Tracheal epithelial cell (primary cell): ENCODE measurements around the gene IL17C. TPM values are rescaled to one million over a fixed set of nuclear protein-coding genes. Genes with fewer than 3 reads are reported as not detected.

ENCODE experiments used
- total RNA-seq: library from RNA; depleted of rRNA; stranded (reverse); fragments of >200 nt; gene quantifications from 2 replicates; pipeline ENCODE4 v1.2.1, GENCODE V29; 2014

Gene IL17C
- total RNA-seq = 2.2 TPM in 1 of 2 replicates, not detected in the other

GRCh38 chr16:88638323-88639230 lies at the start of gene IL17C:
Gene IL17C, plus strand, starts transcription at chr16:88638572. Its CDS starts 70 bp downstream, at chr16:88638642.

GRCh38 chr16:88650749-88651275 lies 12.4 kb downstream of the IL17C start, which contains the start of gene CYBA:
Gene CYBA, minus strand, starts transcription at chr16:88651053. Its CDS starts 40 bp downstream, at chr16:88651013.

DNA sequence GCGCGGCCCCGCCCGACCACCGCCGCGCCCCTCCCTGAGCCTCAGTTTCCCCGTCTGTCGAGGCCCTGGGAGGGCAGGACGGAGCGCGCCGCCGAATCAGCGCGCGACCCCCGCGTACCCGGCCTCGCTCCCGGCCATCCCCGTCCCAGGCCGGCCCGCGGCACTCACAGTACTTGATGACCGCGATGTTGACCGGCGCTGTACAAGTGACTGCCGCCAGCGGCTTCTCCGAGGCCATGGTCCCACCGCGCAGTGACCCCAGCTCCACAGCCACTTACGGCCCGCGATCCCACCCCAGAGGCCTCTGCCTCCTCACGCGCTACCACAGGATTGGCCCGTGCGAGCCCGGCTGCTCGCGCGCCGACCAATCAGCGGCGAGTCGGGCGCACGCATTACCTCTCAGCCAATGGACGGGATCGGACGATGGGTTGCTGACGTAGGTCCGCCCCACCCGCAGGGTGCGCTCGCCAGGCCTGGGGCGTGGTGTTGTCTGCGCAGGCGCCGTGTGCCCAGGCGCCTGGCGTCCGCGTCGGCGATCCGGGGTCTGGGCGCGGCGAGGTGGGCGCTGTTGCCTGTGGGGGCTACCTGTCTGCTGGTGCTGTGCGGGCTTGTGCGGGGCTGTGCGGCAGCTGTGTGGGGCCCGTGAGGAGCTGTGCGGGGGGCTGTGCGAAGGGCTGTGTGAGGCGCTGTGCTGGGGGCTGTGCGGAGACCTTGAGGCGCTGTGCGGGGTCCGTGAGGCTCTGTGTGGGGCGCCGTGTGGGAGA lies 24.7 kb downstream of the IL17C start, which contains the start of gene MVD:
Gene MVD (minus strand): TSS at position 249 of the 764 bp plus-strand sequence. CDS start 11 bp downstream, at position 238.

DNA sequence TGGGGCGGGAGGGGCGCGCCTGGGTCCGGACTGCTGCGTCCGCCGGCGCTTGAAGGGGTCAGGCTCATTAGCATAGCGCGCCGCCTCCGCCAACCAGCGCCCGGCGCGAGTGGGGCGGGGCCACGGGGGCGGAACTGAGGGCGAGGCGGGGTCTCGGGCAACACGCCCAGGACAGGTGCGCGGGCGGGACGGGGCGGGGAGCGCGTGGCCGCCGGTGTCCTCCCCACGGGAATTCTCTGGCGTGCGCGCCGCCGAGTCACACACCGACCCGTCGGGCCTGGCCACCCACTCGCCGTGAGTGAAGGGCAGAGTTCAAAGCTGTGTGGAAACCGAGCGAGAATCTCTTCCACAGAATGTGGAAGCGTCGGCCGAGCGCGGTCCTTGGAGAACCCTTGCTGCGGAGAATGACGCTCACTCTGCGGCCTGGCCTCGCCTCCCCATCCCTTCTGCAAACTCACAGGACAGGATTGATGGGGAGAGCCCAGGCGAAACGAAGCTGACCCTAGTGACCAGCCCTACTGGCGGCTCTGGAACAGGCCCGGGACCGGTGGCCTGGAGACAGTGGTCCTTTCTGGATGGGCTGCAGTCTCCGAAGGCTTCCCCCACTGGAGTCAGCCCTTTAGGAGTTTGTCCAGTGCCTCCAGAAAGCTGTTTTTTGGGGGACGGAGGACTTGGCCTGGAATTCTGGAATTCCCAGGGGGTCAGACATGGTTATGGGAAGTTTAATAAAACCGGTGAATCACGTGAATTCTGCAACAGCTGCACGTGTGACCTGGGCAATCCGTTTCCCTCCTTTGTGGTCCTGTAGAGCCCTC lies 48.3 kb downstream of the IL17C start, which contains the start of gene SNAI3:
Gene SNAI3 (minus strand): TSS at position 69 of the 815 bp plus-strand sequence. CDS start 101 bp downstream, outside the sequence.

Other genes starting within 250 kb of the IL17C start
- gene ZFPM1, start 185.3 kb upstream of the IL17C start, total RNA-seq = 1.7 and 1.9 TPM in 2 replicates
- gene ZC3H18, start 68.2 kb upstream of the IL17C start, total RNA-seq = 6.0 and 12.3 TPM in 2 replicates
- 103 and 283 TPM in 2 replicates for gene CYBA, start 12.5 kb downstream of the IL17C start, total RNA-seq
- 78.0 and 110 TPM in 2 replicates for gene MVD, start 24.5 kb downstream of the IL17C start, total RNA-seq
- under 0.01 TPM in 1 of 2 replicates, not detected in the other for gene SNAI3, start 47.9 kb downstream of the IL17C start, total RNA-seq
- 9.2 and 18.5 TPM in 2 replicates for gene RNF166, start 67.8 kb downstream of the IL17C start, total RNA-seq
- 18.8 and 23.0 TPM in 2 replicates for gene CTU2, start 67.9 kb downstream of the IL17C start, total RNA-seq
- gene PIEZO1, start 146.6 kb downstream of the IL17C start, total RNA-seq = 121 and 174 TPM in 2 replicates
- 2.1 and 5.3 TPM in 2 replicates for gene CDT1, start 165.2 kb downstream of the IL17C start, total RNA-seq
- 128 and 185 TPM in 2 replicates for gene APRT, start 173.4 kb downstream of the IL17C start, total RNA-seq
- 18.8 and 19.2 TPM in 2 replicates for gene GALNS, start 218.4 kb downstream of the IL17C start, total RNA-seq
- gene TRAPPC2L, start 218.6 kb downstream of the IL17C start, total RNA-seq = 36.4 and 48.8 TPM in 2 replicates
- gene PABPN1L, start 228.1 kb downstream of the IL17C start, total RNA-seq = not detected in 2 replicates